Spinal cord (tissue), 10 donors: ENCODE measurements around the gene LTBP4. TPM values are rescaled to one million over a fixed set of nuclear protein-coding genes. Genes with fewer than 3 reads are reported as not detected.

ENCODE experiments used
- DNase-seq, 6 donors: peaks; one replicate each; pipeline versions ENCODE4 v3.0.0 to v3.0.0-alpha.2; 2013 to 2015; ENCODE audit warnings: low spot score in 6 of 6, low read depth in 4 of 6
- H3K27ac ChIP-seq: one replicate; pipeline ENCODE4 v1.5.1; 2013; ENCODE audit warnings: low read depth, low read length, control low read depth
- H3K27me3 ChIP-seq: one replicate; pipeline ENCODE4 v1.6.1; 2013; ENCODE audit warnings: low read length; ENCODE audit not compliant: control insufficient read depth, insufficient read depth
- H3K36me3 ChIP-seq: one replicate; pipeline ENCODE4 v1.6.1; 2013; ENCODE audit warnings: low read length; ENCODE audit not compliant: control insufficient read depth, insufficient read depth
- H3K4me1 ChIP-seq: one replicate; pipeline ENCODE4 v1.6.1; 2013; ENCODE audit warnings: low read length; ENCODE audit not compliant: control insufficient read depth, insufficient read depth
- H3K4me3 ChIP-seq: one replicate; pipeline ENCODE4 v1.5.1; 2013; ENCODE audit warnings: low read depth, low read length, control low read depth
- H3K9me3 ChIP-seq: one replicate; pipeline ENCODE4 v1.6.1; 2013; ENCODE audit warnings: low read length; ENCODE audit not compliant: control insufficient read depth, insufficient read depth
- WGBS: methylation state at CpG from one replicate; pipeline ENCODE4 v1.1.5; 2013; ENCODE audit warnings: missing lambda C conversion rate; ENCODE audit not compliant: insufficient coverage; 5-methylcytosine and 5-hydroxymethylcytosine counted together
- polyA plus RNA-seq, 2 donors: library from polyadenylated mRNA; unstranded; fragments of 120-200 nt; gene quantifications; one replicate each; pipeline ENCODE4 v1.2.1, GENCODE V29; 2013; ENCODE audit not compliant: insufficient read length in 2 of 2
- total RNA-seq, 2 donors: library from RNA; depleted of rRNA in 1 of 2; stranded (reverse); fragments of 120-200 nt in 1 of 2; fragments of >200 nt in 1 of 2; gene quantifications; one replicate each; pipeline versions ENCODE4 v1.2.3 to v1.2.4, GENCODE V29; 2013 to 2014
- donor health status: healthy.

LTBP4 gene
- total and polyA plus RNA-seq, 4 donors: 57.5 to 141 (median 69.8) TPM

GRCh38 chr19:40610396-40611064 lies 9.4 kb downstream of the LTBP4 start:
- peaks cover 80% of the 10 kb centered on the region for H3K27me3 ChIP-seq
- peak in 1 of 6 donors; percentile 53 for DNase-seq
- H3K9me3 ChIP-seq: no peaks in the 10 kb centered on the region
- peak overlapping the region; percentile 61 for H3K27ac ChIP-seq
- no peak overlapping the region for H3K4me3 ChIP-seq
- peaks cover 27% of the 10 kb centered on the region for H3K36me3 ChIP-seq
- H3K4me1 ChIP-seq: peaks cover 42% of the 10 kb centered on the region
- WGBS: 20% methylated on average over 29 of the region's 29 CpGs

- no peak overlapping the region for H3K27ac ChIP-seq
- H3K9me3 ChIP-seq: no peaks in the 10 kb centered on the region
- 87% methylated on average over 15 of the region's 15 CpGs for WGBS
- no peak overlapping the region for H3K4me3 ChIP-seq
- no peak for DNase-seq
- H3K27me3 ChIP-seq: peaks cover 74% of the 10 kb centered on the region
- peaks cover 37% of the 10 kb centered on the region for H3K4me1 ChIP-seq
- peaks cover 27% of the 10 kb centered on the region for H3K36me3 ChIP-seq
Observed at GRCh38 chr19:40611096-40611495, 9.9 kb downstream of the LTBP4 start.

GRCh38 chr19:40611900-40612698 lies 10.9 kb downstream of the LTBP4 start:
- Histone ChIP-seq H3K27ac (no peak overlapping the region), H3K36me3 (peaks cover 28% of the 10 kb centered on the region), H3K9me3 (no peaks in the 10 kb centered on the region), H3K4me3 (no peak overlapping the region), H3K4me1 (peaks cover 36% of the 10 kb centered on the region), H3K27me3 (peaks cover 64% of the 10 kb centered on the region)
- WGBS: 89% methylated on average over 7 of the region's 10 CpGs
- DNase-seq: no peak

- peak in 1 of 6 donors; percentile 41 for DNase-seq
- Histone ChIP-seq H3K36me3 (peaks cover 23% of the 10 kb centered on the region), H3K4me1 (peaks cover 36% of the 10 kb centered on the region), H3K27me3 (peaks cover 55% of the 10 kb centered on the region), H3K4me3 (peak overlapping the region; percentile 56), H3K9me3 (no peaks in the 10 kb centered on the region), H3K27ac (peak overlapping the region; percentile 73)
- 21% methylated on average over 50 of the region's 50 CpGs for WGBS
Observed at GRCh38 chr19:40612831-40613689, 11.9 kb downstream of the LTBP4 start.

- peak overlapping the region; percentile 73 for H3K27ac ChIP-seq
- peaks cover 21% of the 10 kb centered on the region for H3K36me3 ChIP-seq
- peaks cover 46% of the 10 kb centered on the region for H3K27me3 ChIP-seq
- peaks cover 36% of the 10 kb centered on the region for H3K4me1 ChIP-seq
- no peaks in the 10 kb centered on the region for H3K9me3 ChIP-seq
- peak overlapping the region; percentile 56 for H3K4me3 ChIP-seq
- DNase-seq: peak in 1 of 6 donors; percentile 70
- 11% methylated on average over 65 of the region's 67 CpGs for WGBS
Observed at GRCh38 chr19:40613690-40614621, 12.8 kb downstream of the LTBP4 start.

- peak in 2 of 6 donors; percentile 57 to 67 for DNase-seq
- 24% methylated on average over 16 of the region's 27 CpGs for WGBS
- H3K27me3 ChIP-seq: peaks cover 38% of the 10 kb centered on the region
- H3K9me3 ChIP-seq: no peaks in the 10 kb centered on the region
- H3K4me3 ChIP-seq: peak overlapping the region; percentile 56
- peaks cover 30% of the 10 kb centered on the region for H3K4me1 ChIP-seq
- H3K27ac ChIP-seq: peak overlapping the region; percentile 73
- peaks cover 23% of the 10 kb centered on the region for H3K36me3 ChIP-seq
Observed at GRCh38 chr19:40614622-40615411, 13.6 kb downstream of the LTBP4 start.

- DNase-seq: no peak
- Histone ChIP-seq H3K27me3 (peaks cover 27% of the 10 kb centered on the region), H3K9me3 (no peaks in the 10 kb centered on the region), H3K36me3 (peaks cover 22% of the 10 kb centered on the region), H3K27ac (no peak overlapping the region), H3K4me3 (no peak overlapping the region), H3K4me1 (peaks cover 21% of the 10 kb centered on the region)
- WGBS: no CpG with 5 or more reads among the region's 5 CpGs
Observed at GRCh38 chr19:40616178-40616577, 15.0 kb downstream of the LTBP4 start.

GRCh38 chr19:40616941-40617340 lies 15.8 kb downstream of the LTBP4 start:
- peaks cover 25% of the 10 kb centered on the region for H3K27me3 ChIP-seq
- H3K4me3 ChIP-seq: no peak overlapping the region
- H3K4me1 ChIP-seq: peaks cover 21% of the 10 kb centered on the region
- DNase-seq: no peak
- H3K27ac ChIP-seq: no peak overlapping the region
- H3K9me3 ChIP-seq: no peaks in the 10 kb centered on the region
- WGBS: 94% methylated on average over 7 of the region's 17 CpGs
- H3K36me3 ChIP-seq: peaks cover 28% of the 10 kb centered on the region
